ENCODE measurements around the gene LRP1B.
A peak's percentile ranks its signal among the peaks of the same experiment; 100 is the strongest.

The LRP1B gene

DNA sequence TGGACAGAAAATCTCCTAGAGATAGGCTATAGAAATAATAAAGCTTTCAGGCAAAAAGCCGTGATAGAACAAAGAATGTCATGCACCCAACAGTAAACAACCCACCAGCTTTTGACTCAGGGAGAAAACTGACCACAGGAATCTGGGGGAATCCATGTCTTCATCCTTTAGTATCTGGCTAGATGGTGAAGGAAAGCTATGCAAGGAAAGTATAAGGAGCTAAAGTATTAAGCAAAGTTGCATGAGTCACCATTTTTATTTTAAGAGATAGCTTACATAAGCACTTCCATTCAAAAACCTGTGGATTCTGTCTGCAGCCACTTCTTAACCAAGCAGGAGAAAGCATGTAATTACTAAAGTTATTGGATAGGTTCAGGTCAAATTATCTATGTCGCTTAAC lies 363.8 kb downstream of the LRP1B start:
- H3K18ac ChIP-seq (ENCODE audit: low read length), result no peak overlapping the region
- no peaks in the 10 kb centered on the region for H3K79me1 ChIP-seq (ENCODE audit: low read length)
- H3K27me3 ChIP-seq (ENCODE audit: insufficient read depth, low read length, poor library complexity), result no peaks in the 10 kb centered on the region
- no peak overlapping the region for H2AK5ac ChIP-seq (ENCODE audit: low read length)
- H3K4me2 ChIP-seq (ENCODE audit: low read length), result no peak overlapping the region
- no peak overlapping the region for H2BK15ac ChIP-seq (replicated peaks; ENCODE audit: low read depth)
- H2BK120ac ChIP-seq (ENCODE audit: low read depth, low read length), result no peak overlapping the region
- no CpG with 5 or more reads among the region's 2 CpGs for WGBS (ENCODE audit: extremely low coverage, insufficient coverage, low lambda C conversion rate)
- H3K27ac ChIP-seq (ENCODE audit: low read depth, low read length), result no peak overlapping the region
- H3K23ac ChIP-seq (ENCODE audit: low read length), result no peak overlapping the region
- DNase-seq, result peak; percentile 35
- H3K4me1 ChIP-seq (ENCODE audit: control insufficient read depth, low read depth, low read length), result no peaks in the 10 kb centered on the region
- H3K4ac ChIP-seq (ENCODE audit: low read depth, low read length), result no peak overlapping the region
- no peak overlapping the region for H2BK5ac ChIP-seq (ENCODE audit: low read length)
- H3K9ac ChIP-seq (ENCODE audit: low read length), result no peak overlapping the region
- no peaks in the 10 kb centered on the region for H3K36me3 ChIP-seq (ENCODE audit: control insufficient read depth, insufficient read depth, low read length)
- no peaks in the 10 kb centered on the region for H3K79me2 ChIP-seq (ENCODE audit: control insufficient read depth, insufficient read depth, low read length)
- H4K5ac ChIP-seq (ENCODE audit: low read length), result no peak overlapping the region
- no peak overlapping the region for H3K4me3 ChIP-seq (ENCODE audit: low read length)
- no peak overlapping the region for H3K56ac ChIP-seq (ENCODE audit: low read length)
- H4K8ac ChIP-seq (ENCODE audit: low read depth, low read length), result no peak overlapping the region

DNA sequence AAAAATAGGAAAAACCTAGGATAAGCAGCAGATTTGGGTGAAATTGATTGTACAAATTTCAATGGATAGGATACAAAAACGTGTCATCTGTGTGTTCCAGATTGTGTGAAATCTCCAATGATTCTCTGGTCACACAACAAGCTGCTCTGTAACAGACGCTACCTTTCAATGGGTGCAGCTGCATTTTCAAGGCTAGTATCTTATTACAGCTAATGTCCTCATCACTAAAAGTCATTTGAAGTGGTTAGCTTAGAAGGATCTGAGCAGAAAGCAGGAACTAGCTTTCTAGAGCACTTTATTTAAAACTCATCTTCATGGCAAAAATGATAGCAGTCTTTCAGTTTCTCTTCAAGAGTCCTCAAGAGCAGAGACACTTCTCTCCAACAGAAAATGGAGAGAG lies 364.6 kb downstream of the LRP1B start:
- Histone ChIP-seq H4K8ac (ENCODE audit: low read depth, low read length) (no peak overlapping the region), H2BK15ac (replicated peaks; ENCODE audit: low read depth) (no peak overlapping the region), H3K18ac (ENCODE audit: low read length) (no peak overlapping the region), H3K9ac (ENCODE audit: low read length) (no peak overlapping the region), H3K23ac (ENCODE audit: low read length) (no peak overlapping the region), H3K27ac (ENCODE audit: low read depth, low read length) (no peak overlapping the region), H3K4me1 (ENCODE audit: control insufficient read depth, low read depth, low read length) (no peaks in the 10 kb centered on the region), H3K4me2 (ENCODE audit: low read length) (no peak overlapping the region), H3K56ac (ENCODE audit: low read length) (no peak overlapping the region), H2BK120ac (ENCODE audit: low read depth, low read length) (no peak overlapping the region), H3K79me2 (ENCODE audit: control insufficient read depth, insufficient read depth, low read length) (no peaks in the 10 kb centered on the region), H3K36me3 (ENCODE audit: control insufficient read depth, insufficient read depth, low read length) (no peaks in the 10 kb centered on the region), H2BK5ac (ENCODE audit: low read length) (no peak overlapping the region), H2AK5ac (ENCODE audit: low read length) (no peak overlapping the region), H3K4ac (ENCODE audit: low read depth, low read length) (no peak overlapping the region), H3K27me3 (ENCODE audit: insufficient read depth, low read length, poor library complexity) (no peaks in the 10 kb centered on the region), H4K5ac (ENCODE audit: low read length) (no peak overlapping the region), H3K4me3 (ENCODE audit: low read length) (no peak overlapping the region), H3K79me1 (ENCODE audit: low read length) (no peaks in the 10 kb centered on the region)
- WGBS (ENCODE audit: extremely low coverage, insufficient coverage, low lambda C conversion rate), result no CpG with 5 or more reads among the region's 2 CpGs
- no peak for DNase-seq

DNA sequence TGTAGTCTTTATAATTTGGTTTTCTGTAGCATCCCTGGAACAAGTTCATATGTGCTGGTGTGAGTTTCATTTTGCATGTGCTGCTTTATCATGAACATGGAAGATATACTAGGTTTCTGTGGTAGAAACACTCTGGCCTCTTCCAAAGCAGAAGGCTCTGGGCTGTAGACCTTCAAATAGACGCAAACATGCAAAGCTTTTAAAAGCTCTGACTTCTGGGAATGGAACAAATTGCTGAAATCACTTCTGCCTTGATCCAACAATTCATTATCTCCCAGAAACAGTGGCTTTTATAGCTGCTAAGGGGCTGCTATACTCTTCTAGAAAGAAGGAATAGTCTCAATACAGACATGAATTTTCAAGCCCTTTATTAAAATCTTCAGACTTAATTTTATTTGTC lies 382.2 kb downstream of the LRP1B start:
- H3K36me3 ChIP-seq (ENCODE audit: control insufficient read depth, insufficient read depth, low read length), result no peaks in the 10 kb centered on the region
- H4K8ac ChIP-seq (ENCODE audit: low read depth, low read length), result no peak overlapping the region
- no peaks in the 10 kb centered on the region for H3K79me1 ChIP-seq (ENCODE audit: low read length)
- no peaks in the 10 kb centered on the region for H3K4me1 ChIP-seq (ENCODE audit: control insufficient read depth, low read depth, low read length)
- H3K27ac ChIP-seq (ENCODE audit: low read depth, low read length), result no peak overlapping the region
- H2AK5ac ChIP-seq (ENCODE audit: low read length), result no peak overlapping the region
- no peak overlapping the region for H4K5ac ChIP-seq (ENCODE audit: low read length)
- no peak overlapping the region for H3K23ac ChIP-seq (ENCODE audit: low read length)
- H3K18ac ChIP-seq (ENCODE audit: low read length), result no peak overlapping the region
- no peak overlapping the region for H3K4me3 ChIP-seq (ENCODE audit: low read length)
- no peak overlapping the region for H2BK120ac ChIP-seq (ENCODE audit: low read depth, low read length)
- no peak overlapping the region for H3K4ac ChIP-seq (ENCODE audit: low read depth, low read length)
- no peak overlapping the region for H3K56ac ChIP-seq (ENCODE audit: low read length)
- H3K9ac ChIP-seq (ENCODE audit: low read length), result no peak overlapping the region
- H3K27me3 ChIP-seq (ENCODE audit: insufficient read depth, low read length, poor library complexity), result no peaks in the 10 kb centered on the region
- H3K79me2 ChIP-seq (ENCODE audit: control insufficient read depth, insufficient read depth, low read length), result no peaks in the 10 kb centered on the region
- no peak for DNase-seq
- no peak overlapping the region for H2BK5ac ChIP-seq (ENCODE audit: low read length)
- no peak overlapping the region for H3K4me2 ChIP-seq (ENCODE audit: low read length)
- no peak overlapping the region for H2BK15ac ChIP-seq (replicated peaks; ENCODE audit: low read depth)
- WGBS (ENCODE audit: extremely low coverage, insufficient coverage, low lambda C conversion rate), result no CpG with 5 or more reads among the region's 1 CpG

DNA sequence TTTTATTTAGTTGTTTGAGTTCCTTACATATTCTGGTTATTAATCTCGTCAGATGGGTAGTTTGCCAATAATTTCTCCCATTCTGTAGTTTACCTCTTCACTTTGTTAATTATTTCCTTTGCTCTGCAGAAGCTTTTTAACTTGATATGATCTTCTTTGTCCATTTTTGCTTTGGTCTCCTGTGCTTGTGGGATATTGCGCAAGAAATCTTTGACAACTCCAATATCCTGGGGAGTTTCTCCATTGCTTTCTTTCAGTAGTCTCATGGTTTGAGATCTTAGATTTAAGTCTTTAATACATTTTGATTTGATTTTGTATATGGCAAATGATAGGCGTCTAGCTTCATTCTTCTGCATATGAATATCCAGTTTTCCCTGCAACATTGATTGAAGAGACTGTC lies 389.2 kb downstream of the LRP1B start:
- Histone ChIP-seq H2BK5ac (ENCODE audit: low read length) (no peak overlapping the region), H3K18ac (ENCODE audit: low read length) (no peak overlapping the region), H2AK5ac (ENCODE audit: low read length) (no peak overlapping the region), H3K79me1 (ENCODE audit: low read length) (no peaks in the 10 kb centered on the region), H2BK120ac (ENCODE audit: low read depth, low read length) (no peak overlapping the region), H3K36me3 (ENCODE audit: control insufficient read depth, insufficient read depth, low read length) (no peaks in the 10 kb centered on the region), H3K4me2 (ENCODE audit: low read length) (no peak overlapping the region), H3K4me3 (ENCODE audit: low read length) (no peak overlapping the region), H3K56ac (ENCODE audit: low read length) (no peak overlapping the region), H4K5ac (ENCODE audit: low read length) (no peak overlapping the region), H3K27me3 (ENCODE audit: insufficient read depth, low read length, poor library complexity) (no peaks in the 10 kb centered on the region), H3K4ac (ENCODE audit: low read depth, low read length) (no peak overlapping the region), H3K79me2 (ENCODE audit: control insufficient read depth, insufficient read depth, low read length) (no peaks in the 10 kb centered on the region), H3K23ac (ENCODE audit: low read length) (no peak overlapping the region), H4K8ac (ENCODE audit: low read depth, low read length) (no peak overlapping the region), H2BK15ac (replicated peaks; ENCODE audit: low read depth) (no peak overlapping the region), H3K27ac (ENCODE audit: low read depth, low read length) (no peak overlapping the region), H3K4me1 (ENCODE audit: control insufficient read depth, low read depth, low read length) (no peaks in the 10 kb centered on the region), H3K9ac (ENCODE audit: low read length) (no peak overlapping the region)
- no CpG with 5 or more reads among the region's 3 CpGs for WGBS (ENCODE audit: extremely low coverage, insufficient coverage, low lambda C conversion rate)
- DNase-seq, result no peak

DNA sequence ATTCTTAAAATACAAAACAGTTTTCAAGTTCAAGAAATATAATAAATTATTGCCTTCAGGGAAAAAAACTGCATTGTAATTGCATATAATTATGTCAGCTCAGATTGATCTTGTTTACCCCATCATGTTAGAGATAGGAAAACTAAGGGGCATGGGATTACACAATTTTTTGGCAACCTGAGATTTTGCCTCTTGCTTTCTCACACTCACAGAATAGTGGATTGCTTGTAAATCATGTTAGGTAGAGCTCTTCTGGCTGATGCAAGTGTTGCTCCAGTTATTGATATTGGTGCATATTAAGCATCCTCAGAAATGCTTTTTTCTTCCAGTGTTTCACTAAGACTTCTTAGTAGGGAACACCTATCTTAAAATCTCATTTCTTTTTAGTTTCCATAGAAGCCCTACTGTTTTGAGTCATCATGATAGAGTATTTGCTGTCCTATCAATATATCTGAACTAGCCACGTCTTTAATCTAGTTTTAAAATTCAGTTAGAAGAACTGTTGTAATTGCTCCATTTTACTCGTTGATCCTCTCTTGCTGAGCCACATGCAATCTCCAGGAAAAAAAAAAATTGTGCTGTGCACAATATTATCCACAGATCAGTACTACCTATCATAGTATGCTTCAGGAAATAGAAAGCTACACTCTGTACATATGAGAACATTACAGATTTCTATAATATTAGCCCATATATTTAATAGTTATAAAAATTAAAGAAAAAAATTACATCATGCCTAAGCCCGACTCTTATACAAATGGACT lies 393.1 kb downstream of the LRP1B start:
- Histone ChIP-seq H3K4me1 (ENCODE audit: control insufficient read depth, low read depth, low read length) (no peaks in the 10 kb centered on the region), H2AK5ac (ENCODE audit: low read length) (no peak overlapping the region), H3K18ac (ENCODE audit: low read length) (no peak overlapping the region), H4K5ac (ENCODE audit: low read length) (no peak overlapping the region), H3K23ac (ENCODE audit: low read length) (no peak overlapping the region), H2BK15ac (replicated peaks; ENCODE audit: low read depth) (no peak overlapping the region), H3K27ac (ENCODE audit: low read depth, low read length) (no peak overlapping the region), H4K8ac (ENCODE audit: low read depth, low read length) (no peak overlapping the region), H2BK120ac (ENCODE audit: low read depth, low read length) (no peak overlapping the region), H3K56ac (ENCODE audit: low read length) (no peak overlapping the region), H3K79me1 (ENCODE audit: low read length) (no peaks in the 10 kb centered on the region), H3K36me3 (ENCODE audit: control insufficient read depth, insufficient read depth, low read length) (no peaks in the 10 kb centered on the region), H3K79me2 (ENCODE audit: control insufficient read depth, insufficient read depth, low read length) (no peaks in the 10 kb centered on the region), H3K9ac (ENCODE audit: low read length) (no peak overlapping the region), H3K4ac (ENCODE audit: low read depth, low read length) (no peak overlapping the region), H3K4me3 (ENCODE audit: low read length) (no peak overlapping the region), H3K4me2 (ENCODE audit: low read length) (no peak overlapping the region), H3K27me3 (ENCODE audit: insufficient read depth, low read length, poor library complexity) (no peaks in the 10 kb centered on the region), H2BK5ac (ENCODE audit: low read length) (no peak overlapping the region)
- WGBS (ENCODE audit: extremely low coverage, insufficient coverage, low lambda C conversion rate), result no CpG with 5 or more reads among the region's 3 CpGs
- no peak for DNase-seq

DNA sequence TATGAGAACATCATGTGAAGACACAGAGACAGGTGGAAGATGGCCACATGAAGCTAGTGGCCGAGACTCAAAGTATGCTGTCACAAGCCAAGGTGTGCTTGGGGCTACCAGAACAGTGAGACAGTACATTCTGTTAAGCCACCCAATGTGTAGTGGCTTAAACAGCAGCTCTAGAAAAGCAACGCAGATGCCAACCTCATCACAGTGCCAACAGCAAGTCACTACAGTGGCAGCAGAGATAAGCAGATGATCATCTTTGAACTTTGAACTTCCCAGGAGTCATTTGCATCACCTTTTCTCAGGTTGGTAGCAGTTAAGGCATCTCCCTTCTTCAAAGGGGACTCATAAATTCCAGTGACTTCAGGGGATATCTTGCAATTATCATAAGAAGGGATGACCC lies 394.4 kb downstream of the LRP1B start:
- no peak overlapping the region for H3K27ac ChIP-seq (ENCODE audit: low read depth, low read length)
- H4K5ac ChIP-seq (ENCODE audit: low read length), result no peak overlapping the region
- H3K23ac ChIP-seq (ENCODE audit: low read length), result no peak overlapping the region
- H2BK5ac ChIP-seq (ENCODE audit: low read length), result no peak overlapping the region
- no peaks in the 10 kb centered on the region for H3K27me3 ChIP-seq (ENCODE audit: insufficient read depth, low read length, poor library complexity)
- H3K4me3 ChIP-seq (ENCODE audit: low read length), result no peak overlapping the region
- H3K79me2 ChIP-seq (ENCODE audit: control insufficient read depth, insufficient read depth, low read length), result no peaks in the 10 kb centered on the region
- no peak overlapping the region for H4K8ac ChIP-seq (ENCODE audit: low read depth, low read length)
- H3K79me1 ChIP-seq (ENCODE audit: low read length), result no peaks in the 10 kb centered on the region
- DNase-seq, result no peak
- no CpG with 5 or more reads among the region's 2 CpGs for WGBS (ENCODE audit: extremely low coverage, insufficient coverage, low lambda C conversion rate)
- H3K4me2 ChIP-seq (ENCODE audit: low read length), result no peak overlapping the region
- H2AK5ac ChIP-seq (ENCODE audit: low read length), result no peak overlapping the region
- no peak overlapping the region for H3K4ac ChIP-seq (ENCODE audit: low read depth, low read length)
- no peak overlapping the region for H2BK120ac ChIP-seq (ENCODE audit: low read depth, low read length)
- no peaks in the 10 kb centered on the region for H3K36me3 ChIP-seq (ENCODE audit: control insufficient read depth, insufficient read depth, low read length)
- no peak overlapping the region for H3K9ac ChIP-seq (ENCODE audit: low read length)
- H3K56ac ChIP-seq (ENCODE audit: low read length), result no peak overlapping the region
- H3K18ac ChIP-seq (ENCODE audit: low read length), result no peak overlapping the region
- H3K4me1 ChIP-seq (ENCODE audit: control insufficient read depth, low read depth, low read length), result no peaks in the 10 kb centered on the region
- H2BK15ac ChIP-seq (replicated peaks; ENCODE audit: low read depth), result no peak overlapping the region
